B cell (primary cell): ENCODE data around the gene MFSD12. TPM values are rescaled to one million over a fixed set of nuclear protein-coding genes. Genes with fewer than 3 reads are reported as not detected.

Experiments used
- ATAC-seq: fragments of 200-7000 bp; cut with Tn5 transposase; one replicate; pipeline ENCODE4 v1.10.0; 2021; ENCODE audit warnings: low read depth, mild to moderate bottlenecking, moderate number of reproducible peaks, moderate library complexity
- CTCF ChIA-PET: fragments of 350-600 bp; sonication (Branson Sonifier 250); formaldehyde crosslinking; loops from one replicate; lab custom pipeline; 2021; ENCODE audit warnings: antibody characterized with exemption, inconsistent platforms; lab: Charles Lee
- POLR2A ChIA-PET: fragments of 350-600 bp; sonication (Branson Sonifier 250); formaldehyde crosslinking; loops from one replicate; lab custom pipeline; 2021; ENCODE audit warnings: antibody characterized with exemption; lab: Charles Lee
- DNase-seq: peaks from one replicate; pipeline ENCODE4 v3.0.0; 2013
- H2AFZ ChIP-seq: 2 replicates; pipeline ENCODE4 v1.6.1; 2012; ENCODE audit warnings: mild to moderate bottlenecking, low read depth, low read length; ENCODE audit not compliant: insufficient read depth, poor library complexity, severe bottlenecking
- H3K27ac ChIP-seq, 2 donors: 1 replicate in 1 of 2; 2 replicates in 1 of 2; pipeline ENCODE4 v1.5.1; 2012 to 2013; ENCODE audit warnings: low read length in 2 of 2, mild to moderate bottlenecking in 2 of 2, moderate library complexity in 1 of 2
- H3K27me3 ChIP-seq, 4 experiments: fragments of 200-600 bp in 1 of 4; sonication (generic) in 1 of 4; replicated peaks in 1 of 4; 1 replicate in 2 of 4; 2 replicates in 2 of 4; pipeline versions ENCODE4 v1.6.1 to v1.7.0; 2013 to 2016; ENCODE audit warnings: low read length in 3 of 4, mild to moderate bottlenecking in 2 of 4, mixed read lengths in 1 of 4, moderate library complexity in 1 of 4; ENCODE audit not compliant: insufficient read depth in 4 of 4, control insufficient read depth in 3 of 4; ENCODE audit errors: control extremely low read depth in 1 of 4
- H3K36me3 ChIP-seq, 2 experiments: replicated peaks in 1 of 2; 1 replicate in 1 of 2; 2 replicates in 1 of 2; pipeline versions ENCODE4 v1.6.1 to v1.7.1; 2013; ENCODE audit warnings: low read length in 1 of 2; ENCODE audit not compliant: insufficient read depth in 2 of 2, control insufficient read depth in 1 of 2; ENCODE audit errors: control extremely low read depth in 1 of 2, extremely low read depth in 1 of 2
- H3K4me1 ChIP-seq, 2 donors: fragments of 200-600 bp in 1 of 2; sonication (generic) in 1 of 2; 1 replicate in 1 of 2; 2 replicates in 1 of 2; pipeline versions ENCODE4 v1.5.1 to v1.6.1; 2013 to 2017; ENCODE audit warnings: low read length in 2 of 2; ENCODE audit not compliant: control insufficient read depth in 2 of 2, insufficient read depth in 2 of 2
- H3K4me2 ChIP-seq: replicated peaks from 2 replicates; pipeline ENCODE3; 2012; ENCODE audit warnings: mild to moderate bottlenecking, low read depth, low read length; ENCODE audit not compliant: poor library complexity, severe bottlenecking
- H3K4me3 ChIP-seq, 5 experiments: fragments of 200-600 bp in 1 of 5; sonication (generic) in 1 of 5; 1 replicate in 3 of 5; 2 replicates in 2 of 5; pipeline versions ENCODE4 v1.5.1 to v1.7.0; 2011 to 2016; ENCODE audit warnings: low read length in 4 of 5, mild to moderate bottlenecking in 4 of 5, low read depth in 2 of 5, control low read depth in 1 of 5, moderate library complexity in 1 of 5; ENCODE audit not compliant: insufficient read depth in 1 of 5; ENCODE audit errors: control extremely low read depth in 1 of 5, extremely low read depth in 1 of 5
- H3K79me2 ChIP-seq: fragments of 200-600 bp; sonication (generic); one replicate; pipeline ENCODE4 v1.6.0; 2016; ENCODE audit warnings: low read length; ENCODE audit not compliant: control insufficient read depth, insufficient read depth
- H3K9ac ChIP-seq: fragments of 200-600 bp; sonication (generic); 2 replicates; pipeline ENCODE4 v1.6.1; 2017; ENCODE audit warnings: mild to moderate bottlenecking, low read length, moderate library complexity
- H3K9me3 ChIP-seq, 3 donors: one replicate each; pipeline versions ENCODE4 v1.6.1 to v1.7.1; 2013; ENCODE audit warnings: low read length in 2 of 3; ENCODE audit not compliant: control insufficient read depth in 2 of 3, insufficient read depth in 1 of 3; ENCODE audit errors: control extremely low read depth in 1 of 3
- H4K20me1 ChIP-seq: 2 replicates; pipeline ENCODE4 v1.6.0; 2012; ENCODE audit warnings: mild to moderate bottlenecking, low read length; ENCODE audit not compliant: insufficient read depth, control insufficient read depth, poor library complexity, severe bottlenecking
- H3K27ac Mint-ChIP-seq: one replicate; pipeline ENCODE4 v1.8.0; 2021; ENCODE audit warnings: mixed read lengths
- H3K27me3 Mint-ChIP-seq: one replicate; pipeline ENCODE4 v1.8.0; 2021; ENCODE audit warnings: mixed read lengths
- H3K4me1 Mint-ChIP-seq: one replicate; pipeline ENCODE4 v1.8.0; 2021; ENCODE audit warnings: mixed read lengths
- H3K4me3 Mint-ChIP-seq: one replicate; pipeline ENCODE4 v1.8.0; 2021; ENCODE audit warnings: mixed read lengths
- H3K9me3 Mint-ChIP-seq: one replicate; pipeline ENCODE4 v1.8.0; 2022; ENCODE audit warnings: mixed read lengths; ENCODE audit not compliant: insufficient read depth
- CTCF ChIP-seq: fragments of 200-600 bp; IDR thresholded peaks from one replicate; pipeline ENCODE4 v1.8.0; 2022; ENCODE audit warnings: antibody characterized with exemption, mild to moderate bottlenecking
- EZH2 ChIP-seq: IDR thresholded peaks from 2 replicates; pipeline ENCODE4 v1.6.1; 2012; ENCODE audit warnings: borderline replicate concordance, low read depth, mild to moderate bottlenecking, moderate library complexity, low read length; ENCODE audit not compliant: insufficient read depth, poor library complexity, severe bottlenecking
- WGBS: methylation state at CpG from one replicate; pipeline ENCODE4 v1.1.5; 2013; ENCODE audit warnings: missing lambda C conversion rate; ENCODE audit not compliant: insufficient coverage; 5-methylcytosine and 5-hydroxymethylcytosine counted together
- intact Hi-C: fragments of 100-400 bp; cut with micrococcal nuclease; formaldehyde crosslinking; loops from one replicate; pipeline ENCODE4 v1.10.0; 2022
- polyA plus RNA-seq: library from polyadenylated mRNA; depleted of rRNA; stranded (reverse); fragments of >200 nt; gene quantifications from 2 replicates; pipeline ENCODE4 v1.2.3, GENCODE V29; 2012
- total RNA-seq, 2 donors: library from RNA; stranded (reverse); fragments of 120-200 nt in 1 of 2; gene quantifications; 1 replicate in 1 of 2; 2 replicates in 1 of 2; pipeline versions ENCODE4 v1.2.3 to v1.2.4, GENCODE V29; 2013 to 2022

MFSD12 gene
- total and polyA plus RNA-seq, 2 donors (not counting 1 experiment from before 2014, with no cell fraction given) = 100 to 154 TPM

- H3K27me3 Mint-ChIP-seq = no peaks in the 10 kb centered on the region
- Histone ChIP-seq H3K9me3 (no peaks in the 10 kb centered on the region), H3K4me1 (peaks cover 46 to 65% of the 10 kb centered on the region in 2 donors), H3K27me3 (no peaks in the 10 kb centered on the region), H4K20me1 (peaks cover 25% of the 10 kb centered on the region), H3K36me3 (no peaks in the 10 kb centered on the region), H3K4me3 (peak overlapping the region in 4 of 5 experiments; percentile 57 to 77 (median 72)), H3K4me2 (peak overlapping the region; percentile 93), H3K9ac (peak overlapping the region; percentile 72), H3K27ac (peak overlapping the region in 1 of 2 donors; percentile 87), H2AFZ (no peak overlapping the region), H3K79me2 (peaks cover 57% of the 10 kb centered on the region)
- CTCF ChIA-PET = interaction anchor here (2.2 to 3.3 kb wide), 2 partner anchors 10 to 29 kb away, joined by 12 to 37 read pairs; partner anchors contain the start of gene GIPC3
- peaks cover 53% of the 10 kb centered on the region for H3K4me1 Mint-ChIP-seq
- peak overlapping the region; percentile 99 for H3K4me3 Mint-ChIP-seq
- intact Hi-C loops = loop anchor here (5.0 kb wide), 2 partner anchors 51 to 206 kb away; partner anchors contain the start of genes APBA3, MRPL54 and TBXA2R
- TF ChIP-seq EZH2 = no peak
- TF ChIP-seq CTCF = no peak
- H3K9me3 Mint-ChIP-seq = no peaks in the 10 kb centered on the region
- no peak for ATAC-seq
- DNase-seq = no peak
- peak overlapping the region; percentile 94 for H3K27ac Mint-ChIP-seq
- 87% methylated on average over 14 of the region's 15 CpGs for WGBS
- POLR2A ChIA-PET = interaction anchor here (1.1 kb wide), 1 partner anchor 21 kb away, joined by 6 read pairs; no protein-coding TSS in a partner anchor
Observed at GRCh38 chr19:3555653-3556422, 1.5 kb downstream of the MFSD12 start.
